GM21825 (cell line): ENCODE results near the gene FRY.

Experiments
- ATAC-seq: cut with Tn5 transposase; IDR thresholded peaks from one replicate; pipeline ENCODE4 v1.9.1; 2021; ENCODE audit warnings: mild to moderate bottlenecking, moderate library complexity; ENCODE audit not compliant: unreplicated experiment

FRY gene

DNA sequence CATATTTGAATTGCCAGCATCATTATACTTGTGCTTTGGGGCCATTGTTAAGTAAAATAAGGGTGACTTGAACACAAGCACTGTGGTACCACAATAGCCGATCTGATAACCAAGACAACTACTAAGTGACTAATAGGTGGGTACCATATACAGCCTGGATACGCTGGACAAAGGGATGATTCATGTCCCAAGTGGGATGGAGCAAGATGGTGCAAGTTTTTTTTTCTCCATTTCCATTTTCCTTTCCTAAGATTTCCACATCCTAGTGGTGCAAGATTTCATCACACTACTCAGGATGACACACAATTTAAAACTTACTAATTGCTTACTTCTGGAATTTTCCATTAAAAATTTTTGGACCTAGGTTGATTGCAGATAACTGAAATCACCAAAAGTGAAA, 298.9 kb downstream of the FRY start:
- ATAC-seq: no peak

GRCh38 chr13:32334671-32335070, 303.1 kb downstream of the FRY start:
- ATAC-seq: no peak

DNA sequence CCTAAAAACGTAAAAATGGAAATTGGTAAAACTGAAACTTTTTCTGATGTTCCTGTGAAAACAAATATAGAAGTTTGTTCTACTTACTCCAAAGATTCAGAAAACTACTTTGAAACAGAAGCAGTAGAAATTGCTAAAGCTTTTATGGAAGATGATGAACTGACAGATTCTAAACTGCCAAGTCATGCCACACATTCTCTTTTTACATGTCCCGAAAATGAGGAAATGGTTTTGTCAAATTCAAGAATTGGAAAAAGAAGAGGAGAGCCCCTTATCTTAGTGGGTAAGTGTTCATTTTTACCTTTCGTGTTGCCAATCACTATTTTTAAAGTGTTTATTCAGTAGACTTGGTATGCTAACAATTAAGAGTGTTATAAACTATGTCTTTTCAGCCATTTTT, 309.3 kb downstream of the FRY start:
- no peak for ATAC-seq

DNA sequence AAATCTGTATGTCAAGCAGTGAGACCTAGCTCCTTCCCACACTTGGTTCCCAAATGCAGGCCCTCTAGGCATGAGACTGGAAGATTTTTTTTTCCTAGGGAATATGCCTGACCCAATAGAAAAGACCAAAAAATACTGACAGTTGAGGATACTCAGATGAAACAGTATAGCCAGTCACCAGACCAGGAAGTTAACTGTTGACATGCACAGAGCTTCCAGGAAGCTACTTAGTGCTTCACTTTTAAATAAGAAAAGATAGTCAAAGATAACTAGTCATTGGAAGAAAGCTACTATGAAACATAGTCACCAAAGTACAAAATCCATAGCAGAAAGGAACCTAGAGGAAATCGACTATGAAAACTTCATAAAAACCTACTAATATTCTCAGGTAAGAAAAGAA, 316.1 kb downstream of the FRY start:
- no peak for ATAC-seq
